HG03460 (cell line): ENCODE measurements around the gene LUC7L2.
"Not testable (repeated sequence)": the region's sequence is repeated elsewhere in the genome, so short reads cannot be mapped to it uniquely, and the experiment has no call there.

Source experiments
- ATAC-seq: cut with Tn5 transposase; IDR thresholded peaks from one replicate; pipeline ENCODE4 v1.9.1; 2021; ENCODE audit not compliant: unreplicated experiment

Gene LUC7L2

DNA sequence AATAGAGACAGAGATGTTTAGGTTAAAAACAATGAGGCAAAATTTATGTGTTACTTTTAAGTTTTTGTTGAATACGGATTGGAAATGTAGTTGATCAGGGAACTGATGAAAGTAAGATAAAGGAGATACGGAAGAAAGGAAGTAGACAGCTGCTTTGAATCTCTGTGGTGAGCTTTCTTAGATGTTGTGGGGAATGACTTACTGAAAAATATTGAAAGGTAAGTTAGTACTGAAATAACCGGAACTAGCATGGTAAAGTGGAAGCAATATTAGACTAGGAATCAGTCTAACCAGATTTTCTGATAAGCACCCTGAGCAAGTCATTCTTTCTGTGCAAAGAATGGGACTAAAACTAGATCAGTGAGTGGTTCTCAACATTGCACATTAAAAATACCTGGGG, 34.8 kb downstream of the LUC7L2 start:
- ATAC-seq, result no peak

DNA sequence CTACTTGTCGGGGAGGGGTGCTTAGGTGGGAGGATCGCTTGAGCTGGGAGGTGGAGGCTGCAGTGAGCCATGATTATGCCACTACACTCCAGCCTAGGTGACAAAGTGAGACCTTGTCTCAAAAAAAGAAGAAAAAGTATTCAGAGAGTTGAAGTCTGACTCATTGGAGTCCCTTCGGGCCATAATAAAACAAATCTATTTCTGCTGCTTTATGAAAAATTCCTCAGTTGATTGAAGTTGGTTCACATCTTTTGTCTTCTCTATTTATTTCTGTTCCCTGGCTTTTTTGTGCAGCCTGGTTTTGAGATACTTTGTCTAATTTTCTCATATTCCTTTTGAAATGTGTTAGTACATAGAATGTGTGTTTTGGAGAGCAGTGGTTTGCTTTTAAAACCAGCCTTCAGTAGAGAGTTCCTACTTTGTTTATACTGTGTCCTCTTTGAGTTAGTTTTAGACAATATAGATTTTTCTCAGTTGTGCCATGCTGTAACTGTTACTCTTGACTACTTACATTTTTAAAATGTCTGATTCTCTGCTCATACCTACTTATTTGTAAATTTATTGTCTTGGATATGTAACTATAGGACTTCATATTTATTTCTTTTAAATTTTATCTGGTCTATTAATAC, 36.7 kb downstream of the LUC7L2 start:
- no peak for ATAC-seq

DNA sequence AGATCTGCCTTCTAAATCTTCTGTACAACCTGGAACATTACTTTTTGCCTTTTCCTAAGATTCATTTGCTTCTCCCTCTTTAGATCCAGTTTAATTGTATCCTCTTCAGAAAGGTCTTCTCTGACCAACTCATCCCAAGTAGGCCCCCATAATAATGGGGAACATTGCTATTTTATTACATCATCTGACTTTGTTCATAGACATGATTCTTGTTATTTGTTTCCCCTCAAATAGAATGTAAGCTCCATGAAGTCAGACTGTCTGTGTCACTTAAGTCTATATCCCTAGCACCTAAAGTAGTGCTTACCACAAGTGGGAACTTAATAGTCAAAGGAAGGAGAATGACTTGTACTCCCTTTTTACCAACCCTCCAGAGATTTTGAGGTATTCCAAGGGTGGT, 37.5 kb downstream of the LUC7L2 start:
- ATAC-seq, result no peak

DNA sequence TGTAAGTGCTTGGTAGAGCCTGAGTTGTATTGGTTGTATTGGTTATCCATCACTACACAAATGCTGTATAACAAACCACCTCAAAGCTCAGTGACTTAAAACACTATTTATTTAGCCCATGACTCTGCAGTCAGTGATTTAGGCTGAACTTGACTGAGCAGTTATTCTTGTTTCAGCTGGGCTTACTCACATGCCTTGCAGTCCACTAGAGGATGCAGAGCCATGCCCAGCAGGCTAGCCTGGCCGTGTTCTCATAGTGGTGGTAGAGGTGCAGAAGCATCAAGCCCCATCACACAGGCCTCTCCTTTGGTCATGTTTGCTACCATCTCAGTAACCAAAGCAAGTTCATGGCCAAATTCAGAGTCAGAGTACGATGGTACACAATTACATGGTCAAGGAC, 43.9 kb downstream of the LUC7L2 start:
- ATAC-seq, result no peak

DNA sequence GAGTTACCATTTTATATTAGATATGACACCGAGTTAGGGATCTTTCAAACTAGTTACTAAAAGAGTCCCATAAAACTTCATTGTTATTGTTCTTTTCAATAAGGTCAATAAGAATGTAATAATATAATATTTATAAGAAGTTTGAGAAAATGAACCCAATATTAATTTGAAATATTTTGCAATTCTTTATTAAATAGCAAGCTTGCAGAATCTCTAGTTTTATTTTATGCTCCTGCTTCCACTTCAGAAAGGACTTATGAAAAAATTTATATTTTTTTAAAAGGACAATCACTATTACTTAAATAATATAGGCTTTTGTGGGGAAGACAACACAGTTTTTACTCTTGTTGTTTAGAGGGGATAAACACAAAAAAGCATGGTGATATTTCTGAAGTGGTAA, 47.9 kb downstream of the LUC7L2 start:
- no peak for ATAC-seq

DNA sequence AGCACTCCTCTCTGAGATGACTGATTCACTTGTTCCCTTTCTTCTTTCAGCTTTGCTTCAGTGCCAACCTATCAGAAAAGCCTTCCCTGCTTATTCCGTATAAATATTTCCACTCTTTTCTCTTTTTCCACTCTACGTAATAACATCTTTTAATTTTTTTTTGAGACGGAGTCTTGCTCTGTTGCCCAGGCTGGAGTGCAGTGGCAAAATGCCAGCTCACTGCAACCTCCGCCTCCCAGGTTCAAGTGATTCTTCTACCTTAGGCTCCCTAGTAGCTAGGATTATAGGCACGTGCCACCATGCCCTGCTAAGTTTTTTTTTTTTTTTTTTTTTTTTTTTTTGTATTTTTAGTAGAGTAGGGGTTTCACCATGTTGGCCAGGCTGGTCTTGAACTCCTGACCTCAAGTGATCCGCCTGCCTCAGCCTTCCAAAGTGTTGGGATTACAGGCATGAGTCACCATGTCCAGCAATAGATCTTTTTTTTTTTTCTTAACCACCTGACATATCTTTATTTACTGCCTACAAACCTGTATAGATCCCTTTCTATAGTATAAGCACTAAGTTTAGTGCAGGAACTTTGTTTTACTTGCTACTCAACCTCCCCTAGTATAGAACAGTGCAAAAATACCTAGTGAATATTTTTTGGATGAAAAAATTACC, 55.2 kb downstream of the LUC7L2 start:
- not testable (repeated sequence) for ATAC-seq

DNA sequence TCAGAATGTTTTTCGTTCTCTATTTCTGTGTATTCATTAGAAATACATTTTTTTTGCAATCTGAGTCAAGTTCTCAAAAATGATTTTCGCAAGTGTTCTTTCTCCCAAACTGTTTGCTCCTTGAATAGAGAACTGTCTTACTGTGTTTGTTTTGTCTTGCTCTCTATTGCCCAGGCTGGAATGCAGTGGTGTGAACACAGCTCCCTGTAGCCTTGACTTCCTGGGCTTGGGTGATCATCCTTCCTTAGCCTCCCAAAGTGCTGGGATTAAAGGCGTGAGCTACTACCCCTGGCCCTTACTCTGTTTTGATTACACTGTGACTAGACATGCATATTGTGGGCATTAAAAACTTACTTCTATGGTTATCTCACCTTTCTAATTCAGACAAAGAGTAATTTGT, 56.7 kb downstream of the LUC7L2 start:
- no peak for ATAC-seq

DNA sequence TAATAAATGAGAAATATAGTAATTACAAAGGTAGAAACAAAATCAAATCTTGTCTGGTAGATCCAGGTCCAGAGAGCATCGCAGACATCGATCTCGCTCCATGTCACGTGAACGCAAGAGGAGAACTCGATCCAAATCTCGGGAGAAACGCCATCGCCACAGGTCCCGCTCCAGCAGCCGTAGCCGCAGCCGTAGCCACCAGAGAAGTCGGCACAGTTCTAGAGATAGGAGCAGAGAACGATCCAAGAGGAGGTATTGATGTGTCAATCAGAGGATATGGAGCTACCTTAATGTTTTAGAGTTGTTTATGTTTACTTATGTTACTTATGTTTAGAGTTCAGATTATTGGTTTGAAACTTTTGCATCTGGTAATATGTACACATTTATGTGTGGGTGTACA, 57.8 kb downstream of the LUC7L2 start:
- ATAC-seq, result no peak

DNA sequence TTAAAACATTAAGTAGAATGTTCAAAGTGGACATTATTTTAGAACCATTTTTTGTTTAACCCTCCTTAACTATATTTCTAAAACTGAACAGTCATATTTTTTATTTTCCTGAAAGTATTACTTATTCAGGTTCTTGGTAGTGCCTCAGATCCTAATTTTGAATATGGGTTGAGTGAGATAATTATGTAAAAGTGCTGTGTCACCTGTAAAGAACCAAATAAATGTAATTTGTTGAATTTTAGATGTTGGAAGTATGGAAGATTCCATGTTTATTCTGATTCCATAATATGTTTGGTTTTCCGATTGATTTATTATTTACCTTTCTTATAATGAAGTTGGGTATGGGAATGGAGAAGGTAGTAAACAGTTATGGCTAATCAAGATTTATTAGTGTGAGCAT, 61.4 kb downstream of the LUC7L2 start:
- ATAC-seq, result no peak

DNA sequence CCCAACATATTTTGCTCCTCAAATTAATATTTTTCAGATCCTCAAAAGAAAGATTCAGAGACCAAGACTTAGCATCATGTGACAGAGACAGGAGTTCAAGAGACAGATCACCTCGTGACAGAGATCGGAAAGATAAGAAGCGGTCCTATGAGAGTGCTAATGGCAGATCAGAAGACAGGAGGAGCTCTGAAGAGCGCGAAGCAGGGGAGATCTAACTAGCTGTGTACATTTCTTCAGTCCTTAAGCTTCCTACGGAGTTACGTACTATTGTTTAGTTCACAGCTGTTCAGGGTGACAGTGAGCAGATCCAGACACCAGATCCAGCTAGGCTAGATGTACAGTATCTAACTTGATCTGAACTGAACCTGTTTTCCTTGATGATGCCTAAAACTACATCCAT, 62.4 kb downstream of the LUC7L2 start:
- no peak for ATAC-seq

DNA sequence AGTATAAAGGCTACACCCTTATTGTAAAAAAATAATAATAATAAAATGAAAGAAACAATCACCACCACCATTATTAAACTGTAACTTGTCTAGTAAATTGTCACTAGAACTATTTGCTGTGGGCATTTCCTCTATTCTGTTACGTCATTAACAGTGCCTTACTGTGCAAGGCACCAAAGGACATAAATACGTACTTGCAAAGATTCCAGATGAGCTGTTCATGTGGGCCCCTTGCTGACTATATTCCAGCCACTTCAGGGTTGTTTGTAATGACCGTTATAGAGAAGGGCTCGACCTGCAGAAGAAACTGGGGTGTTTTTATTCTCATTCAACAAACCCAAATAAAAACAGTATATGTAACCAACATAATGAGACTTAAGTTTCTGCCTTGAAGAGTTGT, 63.4 kb downstream of the LUC7L2 start:
- no peak for ATAC-seq

DNA sequence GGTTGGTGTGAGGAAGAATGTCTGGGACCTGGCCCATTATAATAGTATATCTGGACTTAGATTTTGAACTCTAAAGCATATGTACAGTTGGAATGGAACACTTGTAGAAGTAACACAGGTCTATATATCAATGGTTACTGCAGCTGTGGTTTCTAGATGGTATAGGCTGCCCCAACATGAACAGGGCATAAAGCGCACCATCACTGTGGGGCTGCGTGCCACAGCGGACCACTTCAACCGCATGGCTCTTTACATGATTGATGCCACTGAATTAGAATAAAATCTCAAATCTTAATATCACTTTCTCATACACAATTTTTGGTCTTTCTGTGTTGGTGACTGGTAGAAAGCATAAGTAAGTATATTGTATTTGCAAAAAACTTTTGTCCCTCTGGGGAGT, 64.3 kb downstream of the LUC7L2 start:
- no peak for ATAC-seq

DNA sequence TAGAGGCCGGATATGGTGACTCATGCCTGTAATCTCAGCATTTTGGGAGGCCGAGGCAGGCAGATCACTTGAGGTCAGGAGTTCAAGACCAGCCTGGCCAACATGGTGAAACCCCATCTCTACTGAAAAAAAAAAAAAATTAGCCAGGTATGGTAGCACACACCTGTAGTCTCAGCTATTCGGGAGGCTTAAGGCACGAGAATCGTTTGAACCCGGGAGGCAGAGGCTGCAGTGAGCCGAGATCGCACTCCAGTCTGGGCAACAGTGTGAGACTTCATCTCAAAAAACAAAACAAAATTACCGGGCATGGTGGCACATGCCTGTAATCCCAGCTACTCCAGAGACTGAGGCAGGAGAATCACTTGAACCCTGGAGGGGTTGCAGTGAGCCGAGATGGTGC, 66.0 kb downstream of the LUC7L2 start:
- ATAC-seq, result not testable (repeated sequence)

DNA sequence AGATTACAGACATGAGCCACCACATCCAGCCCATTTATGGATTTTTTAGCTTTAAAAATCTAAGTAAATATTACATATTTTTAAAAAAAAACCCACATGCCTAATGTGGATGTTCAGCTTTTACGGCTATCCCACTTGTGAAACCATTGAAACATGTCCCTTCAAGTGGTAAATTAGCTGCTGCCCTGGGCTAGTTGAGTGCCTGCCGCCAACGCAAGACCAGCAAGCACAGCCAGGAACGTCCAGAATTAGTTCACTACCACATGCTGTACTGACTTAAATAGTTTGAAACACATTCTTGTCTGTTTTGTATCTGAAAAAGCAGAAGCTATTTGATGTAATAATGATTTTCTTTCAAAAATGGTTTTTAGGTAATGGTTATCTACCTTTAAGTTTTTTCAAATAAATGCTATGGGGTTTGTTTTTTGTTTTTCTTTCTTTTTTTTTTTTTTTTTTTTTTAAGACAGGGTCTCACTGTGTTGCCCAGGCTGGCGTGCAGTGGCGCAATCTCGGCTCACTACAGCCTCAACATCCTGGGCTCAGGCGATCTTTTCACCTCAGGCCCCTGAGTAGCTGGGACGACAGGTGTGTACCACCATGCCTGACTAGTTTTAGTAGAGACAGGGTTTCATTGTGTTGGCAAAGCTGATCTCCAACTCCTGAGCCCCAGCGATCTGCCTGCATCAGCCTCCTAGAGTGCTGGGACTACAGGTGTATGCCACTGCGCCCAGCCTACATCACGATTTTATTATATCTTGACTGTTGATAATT, 66.7 kb downstream of the LUC7L2 start:
- no peak for ATAC-seq

DNA sequence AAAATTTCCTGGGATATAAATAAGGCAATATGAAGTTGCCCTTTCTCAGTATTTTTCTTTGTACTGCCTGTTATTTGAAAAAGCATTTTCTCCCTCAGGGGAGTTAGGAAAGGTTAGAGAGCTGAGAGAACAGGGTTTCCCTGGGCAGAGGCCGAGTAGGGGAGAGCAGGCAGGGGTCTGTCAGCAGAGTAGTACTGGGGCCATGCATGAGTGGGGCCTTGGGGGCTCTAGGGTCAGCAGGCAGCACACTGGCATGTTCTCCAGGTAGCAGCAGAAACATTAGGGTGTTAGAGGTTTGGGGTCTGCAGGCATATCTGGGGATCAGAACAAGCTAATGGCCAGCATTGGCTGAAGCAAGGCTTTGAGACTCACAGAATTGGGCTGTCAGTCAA, 67.3 kb downstream of the LUC7L2 start:
- ATAC-seq, result no peak

DNA sequence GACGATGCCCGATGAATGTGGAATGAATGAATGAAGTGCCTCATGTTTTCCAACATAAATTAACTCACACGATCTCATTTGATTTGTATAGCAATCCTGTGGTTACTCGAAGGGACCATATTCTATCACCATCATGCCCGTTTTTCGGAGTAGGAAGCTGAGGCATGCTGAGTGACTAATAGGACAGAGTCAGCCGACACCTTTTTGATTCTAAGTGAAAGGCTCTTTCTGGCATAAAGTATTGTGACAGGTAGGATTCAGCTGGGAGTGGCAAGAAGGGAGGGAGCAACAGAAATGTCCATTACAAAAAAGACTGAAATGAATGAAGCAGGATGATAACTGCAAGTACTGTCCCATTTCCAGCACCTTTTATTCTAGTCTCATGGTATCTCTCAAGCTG, 68.1 kb downstream of the LUC7L2 start:
- no peak for ATAC-seq

DNA sequence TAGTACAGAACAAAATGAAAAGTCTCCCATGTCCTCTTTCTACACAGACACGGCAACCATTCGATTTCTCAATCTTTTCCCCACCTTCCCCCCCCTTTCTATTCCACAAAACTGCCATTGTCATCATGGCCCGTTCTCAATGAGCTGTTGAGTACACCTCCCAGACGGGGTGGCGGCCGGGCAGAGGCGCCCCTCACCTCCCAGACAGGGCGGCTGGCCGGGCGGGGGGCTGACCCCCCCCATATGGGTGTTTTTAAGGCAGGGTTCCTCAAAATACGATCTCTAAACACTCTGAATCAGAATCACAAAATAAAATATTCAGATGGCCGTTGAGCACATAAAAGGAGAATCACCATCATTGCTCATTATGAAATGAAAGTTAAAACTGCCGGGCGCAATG, 70.0 kb downstream of the LUC7L2 start:
- ATAC-seq, result not testable (repeated sequence)

DNA sequence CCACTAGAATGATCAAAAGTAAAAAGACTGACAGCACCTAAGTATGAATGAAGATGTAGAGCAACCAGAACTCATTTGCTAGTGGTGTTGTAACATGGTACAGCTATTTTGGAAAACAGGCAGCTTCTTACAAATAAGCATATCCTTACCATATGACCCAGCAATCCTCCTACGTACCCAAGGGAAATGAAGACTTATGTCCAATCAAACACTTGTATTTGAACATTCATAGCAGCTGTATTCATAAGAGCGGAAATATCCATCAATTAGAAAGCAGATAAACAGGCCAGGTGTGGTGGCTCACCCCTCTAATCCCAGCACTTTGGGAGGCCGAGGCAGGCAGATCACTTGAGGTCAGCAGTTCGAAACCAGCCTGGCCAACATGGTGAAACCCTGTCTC, 70.7 kb downstream of the LUC7L2 start:
- no peak for ATAC-seq

DNA sequence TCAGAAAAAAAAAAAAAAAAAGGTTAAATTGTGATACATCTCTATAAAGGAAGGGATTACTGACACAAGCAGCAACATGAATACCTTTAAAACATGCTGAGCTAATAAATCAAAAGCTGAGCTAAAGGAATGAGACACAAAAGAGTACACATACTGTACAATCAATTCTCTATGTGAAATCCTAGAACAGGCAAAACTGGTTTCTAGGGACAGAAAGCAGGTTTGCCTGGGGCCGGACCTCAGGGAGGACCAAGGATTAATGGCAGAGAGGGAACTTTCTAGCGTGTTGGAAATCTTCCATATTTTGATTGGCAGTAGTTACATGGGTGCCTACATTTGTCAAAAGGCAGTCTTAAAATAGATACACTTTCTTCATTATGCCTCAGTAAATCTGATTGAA, 71.3 kb downstream of the LUC7L2 start:
- no peak for ATAC-seq

DNA sequence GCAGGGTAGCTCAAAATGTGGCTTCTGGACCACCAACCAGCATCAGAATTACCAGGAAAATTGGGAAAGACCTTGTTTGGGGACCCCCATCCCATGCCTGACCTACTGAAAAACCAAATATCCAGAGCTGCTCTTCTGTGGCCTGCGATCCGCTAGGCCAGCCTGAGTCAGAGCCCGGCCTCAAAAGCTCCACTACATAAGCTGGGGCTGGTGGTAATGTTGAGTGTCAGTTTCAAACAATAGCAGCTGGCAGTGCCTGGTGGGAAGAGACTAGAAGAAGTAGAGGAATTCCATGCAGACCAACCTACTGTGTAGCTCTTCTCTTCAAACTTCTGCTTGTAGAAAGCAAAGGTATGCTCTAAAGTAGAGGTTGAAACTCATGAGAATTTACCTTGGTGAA, 71.8 kb downstream of the LUC7L2 start:
- ATAC-seq, result no peak

DNA sequence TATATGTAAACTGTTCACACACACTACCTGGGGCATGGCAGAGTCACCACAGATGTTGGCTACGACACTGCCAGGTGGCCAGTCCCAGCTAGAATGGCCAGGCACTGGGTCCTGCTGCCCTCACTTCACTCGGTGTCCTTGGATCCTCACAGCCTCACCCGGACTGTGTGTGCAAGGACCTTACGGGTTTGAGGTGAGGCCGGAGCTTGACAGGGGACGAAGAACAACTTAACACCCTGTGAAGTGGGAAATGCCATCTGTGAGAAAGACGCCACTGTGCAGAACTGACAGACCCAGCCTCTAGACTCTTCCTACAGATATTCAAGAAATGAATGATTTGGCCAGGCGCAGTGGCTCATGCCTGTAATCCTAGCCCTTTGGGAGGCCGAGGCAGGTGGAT, 77.1 kb downstream of the LUC7L2 start:
- no peak for ATAC-seq

DNA sequence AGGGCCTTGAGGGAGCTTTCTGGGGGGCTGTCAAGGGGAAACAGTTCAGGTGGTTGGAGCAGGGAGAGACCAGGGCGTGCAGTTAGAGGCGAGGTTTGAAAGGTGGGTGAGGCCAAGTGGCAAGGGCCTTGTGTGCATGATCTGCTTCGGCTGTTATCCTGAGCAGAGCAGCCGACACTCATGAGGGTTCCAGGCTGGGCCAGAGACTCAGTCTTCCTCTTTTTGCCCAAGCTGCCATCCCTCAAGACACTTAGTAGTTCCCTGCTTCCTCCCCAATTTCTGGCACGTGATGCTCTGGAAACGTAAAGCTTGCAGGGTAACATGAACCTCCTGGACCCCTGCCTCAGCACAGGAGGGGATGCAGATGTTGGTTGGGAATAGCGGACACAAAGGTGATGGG, 79.7 kb downstream of the LUC7L2 start:
- ATAC-seq, result no peak
